ENCODE results near the gene VARS2. TPM values are rescaled to one million over a fixed set of nuclear protein-coding genes. Genes with fewer than 3 reads are reported as not detected.

Gene VARS2
- total RNA-seq, 1 donor from 2014 or later: 5.7 TPM

- no peaks in the 10 kb centered on the region for H3K4me1 ChIP-seq
- TF ChIP-seq, protein P1, sequence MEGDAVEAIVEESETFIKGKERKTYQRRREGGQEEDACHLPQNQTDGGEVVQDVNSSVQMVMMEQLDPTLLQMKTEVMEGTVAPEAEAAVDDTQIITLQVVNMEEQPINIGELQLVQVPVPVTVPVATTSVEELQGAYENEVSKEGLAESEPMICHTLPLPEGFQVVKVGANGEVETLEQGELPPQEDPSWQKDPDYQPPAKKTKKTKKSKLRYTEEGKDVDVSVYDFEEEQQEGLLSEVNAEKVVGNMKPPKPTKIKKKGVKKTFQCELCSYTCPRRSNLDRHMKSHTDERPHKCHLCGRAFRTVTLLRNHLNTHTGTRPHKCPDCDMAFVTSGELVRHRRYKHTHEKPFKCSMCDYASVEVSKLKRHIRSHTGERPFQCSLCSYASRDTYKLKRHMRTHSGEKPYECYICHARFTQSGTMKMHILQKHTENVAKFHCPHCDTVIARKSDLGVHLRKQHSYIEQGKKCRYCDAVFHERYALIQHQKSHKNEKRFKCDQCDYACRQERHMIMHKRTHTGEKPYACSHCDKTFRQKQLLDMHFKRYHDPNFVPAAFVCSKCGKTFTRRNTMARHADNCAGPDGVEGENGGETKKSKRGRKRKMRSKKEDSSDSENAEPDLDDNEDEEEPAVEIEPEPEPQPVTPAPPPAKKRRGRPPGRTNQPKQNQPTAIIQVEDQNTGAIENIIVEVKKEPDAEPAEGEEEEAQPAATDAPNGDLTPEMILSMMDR (IDR thresholded peaks at IDR 0.05): no peak
- intact Hi-C loops (cut with DNase I): no loop called here
- no peak within 1 kb of the TSS for H3K4me3 ChIP-seq
- H3K36me3 ChIP-seq: peaks cover 0 to 4% of the 10 kb centered on the region in 2 donors
- H3K27ac ChIP-seq: no peak within 1 kb of the TSS
- H3K27me3 ChIP-seq: no peaks in the 10 kb centered on the region
- no peak for DNase-seq (ENCODE audit: low spot score in 2 of 2)
- no peaks in the 10 kb centered on the region for H3K9me3 ChIP-seq
Measured at GRCh38 chr6:30931969-30932645, 18.1 kb downstream of the VARS2 start, which contains the start of gene SFTA2. SFTA2 (minus strand) TSS chr6:30932170; CDS start chr6:30932096, 74 bp downstream.

DNA sequence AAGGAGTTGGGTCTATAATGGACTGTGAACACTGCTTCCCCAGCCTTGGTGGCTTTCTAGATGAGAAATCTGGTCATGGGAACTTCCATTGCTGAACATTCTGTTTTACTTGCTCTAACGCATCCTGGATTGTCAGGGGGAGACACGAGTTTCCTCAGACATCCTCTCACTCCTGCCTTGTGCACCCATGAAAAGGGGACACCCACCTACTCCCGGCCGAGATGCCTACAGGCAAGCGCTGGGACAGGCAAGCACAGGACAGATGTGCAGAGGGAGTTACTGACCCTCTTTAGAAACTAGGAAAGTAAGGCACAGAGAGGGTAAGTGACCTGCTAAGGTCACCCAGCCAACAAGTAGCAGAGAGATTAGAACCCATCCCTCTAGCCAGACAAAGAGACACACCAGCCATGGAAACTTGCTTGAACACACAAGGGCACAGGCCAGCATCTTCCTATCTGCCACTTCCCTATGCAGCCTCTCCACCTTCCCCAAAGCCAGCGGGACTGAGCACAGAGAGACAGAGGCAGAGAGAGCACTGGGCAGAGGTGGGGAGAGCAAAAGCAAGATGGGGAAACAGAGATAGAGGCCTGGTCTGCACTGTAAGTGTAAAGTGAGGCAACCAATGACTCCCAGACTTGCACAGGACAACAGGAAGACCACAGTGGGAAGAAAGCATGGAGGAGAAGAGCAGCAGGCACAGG lies 18.8 kb downstream of the VARS2 start:
- H3K27ac ChIP-seq: no peak overlapping the region
- DNase-seq (ENCODE audit: low spot score in 2 of 2): no peak
- intact Hi-C loops (cut with DNase I): no loop called here

DNA sequence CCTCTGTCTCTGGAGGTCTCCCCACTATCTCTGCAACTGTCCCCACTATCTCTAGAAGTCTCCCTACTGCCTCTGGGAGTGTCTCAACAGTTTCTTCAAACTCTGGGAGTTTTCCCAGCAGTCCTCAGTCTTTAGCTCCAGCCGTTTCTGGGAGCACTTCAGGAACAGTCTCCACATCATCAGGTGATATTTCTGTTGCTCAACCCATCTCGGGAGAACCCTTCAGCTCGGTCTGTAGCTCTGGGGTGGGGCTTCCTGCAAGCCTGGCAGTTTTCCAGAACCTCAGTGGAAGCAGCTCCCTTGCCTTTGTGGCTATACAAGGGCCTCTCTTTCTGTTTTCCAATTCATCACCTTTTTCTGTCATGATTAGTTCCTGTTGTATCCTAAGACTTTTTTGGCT lies 21.0 kb downstream of the VARS2 start:
- no peak overlapping the region for H3K4me3 ChIP-seq
- no peaks in the 10 kb centered on the region for H3K9me3 ChIP-seq
- H3K4me1 ChIP-seq: no peaks in the 10 kb centered on the region
- intact Hi-C loops (cut with DNase I): no loop called here
- TF ChIP-seq, protein P1 (IDR thresholded peaks at IDR 0.05): no peak
- no peaks in the 10 kb centered on the region for H3K36me3 ChIP-seq
- no peak overlapping the region for H3K27ac ChIP-seq
- no peak for DNase-seq (ENCODE audit: low spot score in 2 of 2)
- H3K27me3 ChIP-seq: no peaks in the 10 kb centered on the region

More for the DNA sequence above, 18.8 kb downstream of the VARS2 start:
- Histone ChIP-seq H3K9me3 (no peaks in the 10 kb centered on the region), H3K4me3 (no peak overlapping the region), H3K27me3 (no peaks in the 10 kb centered on the region), H3K4me1 (no peaks in the 10 kb centered on the region), H3K36me3 (no peaks in the 10 kb centered on the region)
- TF ChIP-seq, protein P1 (IDR thresholded peaks at IDR 0.05): no peak

DNA sequence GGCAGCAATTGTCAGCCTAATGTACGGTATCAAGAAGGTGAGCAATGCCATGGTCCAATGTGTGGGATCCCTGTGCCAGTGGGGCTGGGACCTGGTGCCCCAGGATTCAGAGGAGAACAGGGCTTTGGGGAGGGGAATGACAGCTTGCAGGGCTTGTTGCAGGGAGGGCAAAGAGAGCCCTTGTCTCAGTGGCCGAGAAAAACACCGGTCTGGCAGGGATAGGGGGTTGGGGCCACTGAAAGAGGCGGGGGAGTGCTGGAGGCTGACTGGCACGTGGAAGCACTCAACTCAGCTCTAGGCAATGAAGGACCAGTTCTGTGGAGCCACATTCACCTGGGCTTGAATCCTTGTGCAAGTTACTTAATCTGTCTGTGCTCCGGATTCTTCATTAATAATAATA lies 23.2 kb downstream of the VARS2 start:
- Histone ChIP-seq H3K4me3 (no peak overlapping the region), H3K27me3 (no peaks in the 10 kb centered on the region), H3K36me3 (no peaks in the 10 kb centered on the region), H3K9me3 (no peaks in the 10 kb centered on the region), H3K27ac (no peak overlapping the region), H3K4me1 (no peaks in the 10 kb centered on the region)
- intact Hi-C loops (cut with DNase I): no loop called here
- no peak for DNase-seq (ENCODE audit: low spot score in 2 of 2)
- TF ChIP-seq, protein P1 (IDR thresholded peaks at IDR 0.05): no peak

- Histone ChIP-seq H3K4me3 (no peak overlapping the region), H3K27ac (no peak overlapping the region), H3K9me3 (no peaks in the 10 kb centered on the region), H3K36me3 (no peaks in the 10 kb centered on the region), H3K27me3 (no peaks in the 10 kb centered on the region), H3K4me1 (no peaks in the 10 kb centered on the region)
- TF ChIP-seq, protein P1 (IDR thresholded peaks at IDR 0.05): no peak
- intact Hi-C loops (cut with DNase I): no loop called here
- DNase-seq (ENCODE audit: low spot score in 2 of 2): no peak
Measured at GRCh38 chr6:30938730-30939129, 24.7 kb downstream of the VARS2 start.

Measured in ascending aorta (tissue), 2 donors.